A549 treated with Mapracorat at 1 μM for 4 hours (cell line): Measurements from ENCODE around the gene PRIM2. TPM values are rescaled to one million over a fixed set of nuclear protein-coding genes. Genes with fewer than 3 reads are reported as not detected.

Experiments
- total RNA-seq: library from RNA; stranded (reverse); fragments of 200-300 nt; extraction: Qiagen RNA extraction; gene quantifications from 5 replicates; pipeline ENCODE4 v1.2.3, GENCODE V29; 2022

PRIM2 gene, protein sequence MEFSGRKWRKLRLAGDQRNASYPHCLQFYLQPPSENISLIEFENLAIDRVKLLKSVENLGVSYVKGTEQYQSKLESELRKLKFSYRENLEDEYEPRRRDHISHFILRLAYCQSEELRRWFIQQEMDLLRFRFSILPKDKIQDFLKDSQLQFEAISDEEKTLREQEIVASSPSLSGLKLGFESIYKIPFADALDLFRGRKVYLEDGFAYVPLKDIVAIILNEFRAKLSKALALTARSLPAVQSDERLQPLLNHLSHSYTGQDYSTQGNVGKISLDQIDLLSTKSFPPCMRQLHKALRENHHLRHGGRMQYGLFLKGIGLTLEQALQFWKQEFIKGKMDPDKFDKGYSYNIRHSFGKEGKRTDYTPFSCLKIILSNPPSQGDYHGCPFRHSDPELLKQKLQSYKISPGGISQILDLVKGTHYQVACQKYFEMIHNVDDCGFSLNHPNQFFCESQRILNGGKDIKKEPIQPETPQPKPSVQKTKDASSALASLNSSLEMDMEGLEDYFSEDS
- 10.6 to 13.4 TPM (median 11.5 TPM) in 5 replicates for total RNA-seq

DNA sequence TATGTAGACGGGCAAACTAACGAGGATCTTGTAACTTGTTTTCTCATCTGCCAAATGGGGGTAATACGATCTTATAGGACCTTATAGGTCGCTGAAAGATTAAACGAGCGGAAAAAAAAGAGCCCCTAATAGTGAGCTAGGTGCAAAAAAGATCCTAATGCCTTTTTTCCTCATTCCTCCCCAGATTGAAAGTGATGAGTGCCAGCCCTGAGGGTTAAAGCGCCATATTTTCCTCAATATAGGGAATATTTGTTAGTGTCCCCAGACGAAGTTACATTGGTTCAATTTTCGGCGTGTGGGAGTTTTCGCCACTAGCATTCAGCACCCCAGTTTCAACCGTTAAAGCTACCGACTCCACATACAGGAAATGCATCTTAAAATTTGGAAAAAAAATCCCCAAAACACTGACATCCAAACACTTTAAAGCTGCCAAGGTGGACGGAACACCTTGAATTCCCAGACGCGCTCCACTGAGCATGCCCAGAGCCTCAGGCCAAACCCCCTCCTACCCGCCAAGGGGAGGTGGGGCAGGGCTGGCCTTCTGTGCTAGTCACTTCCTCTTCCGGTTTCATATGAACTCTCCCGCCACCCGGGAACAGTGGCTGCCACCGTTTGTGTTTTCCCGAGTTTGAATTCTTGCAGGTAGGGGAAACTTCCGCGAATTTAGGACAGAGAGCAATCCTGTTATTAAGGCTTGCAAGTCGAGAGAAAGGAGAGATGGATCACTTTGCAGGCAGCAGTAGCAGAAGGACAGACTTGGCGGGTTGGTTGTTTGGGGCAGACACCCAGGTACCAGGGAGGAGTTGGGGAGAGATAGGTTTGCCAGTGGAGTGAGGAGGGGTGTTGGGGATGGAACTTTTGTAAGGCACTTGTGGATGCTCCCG lies at the start of gene PRIM2:
Gene PRIM2 (plus strand): TSS at position 571 of the 884 bp plus-strand sequence. CDS start 816 bp downstream, outside the sequence.

Other genes with a start within 250 kb of the PRIM2 start
- gene ZNF451, start 227.4 kb upstream of the PRIM2 start, total RNA-seq = 7.7 to 9.3 TPM (median 8.7 TPM) in 5 replicates
- 6.9 to 7.7 TPM (median 7.5 TPM) in 5 replicates for gene BAG2, start 145.3 kb upstream of the PRIM2 start, total RNA-seq
- gene RAB23, start 95.3 kb upstream of the PRIM2 start, total RNA-seq = 7.1 to 8.5 TPM (median 7.9 TPM) in 5 replicates